ENCODE measurements around the gene MEOX1. TPM values are rescaled to one million over a fixed set of nuclear protein-coding genes. Genes with fewer than 3 reads are reported as not detected.

MEOX1 gene
- total RNA-seq, 1 experiment from 2014 or later: not detected

DNA sequence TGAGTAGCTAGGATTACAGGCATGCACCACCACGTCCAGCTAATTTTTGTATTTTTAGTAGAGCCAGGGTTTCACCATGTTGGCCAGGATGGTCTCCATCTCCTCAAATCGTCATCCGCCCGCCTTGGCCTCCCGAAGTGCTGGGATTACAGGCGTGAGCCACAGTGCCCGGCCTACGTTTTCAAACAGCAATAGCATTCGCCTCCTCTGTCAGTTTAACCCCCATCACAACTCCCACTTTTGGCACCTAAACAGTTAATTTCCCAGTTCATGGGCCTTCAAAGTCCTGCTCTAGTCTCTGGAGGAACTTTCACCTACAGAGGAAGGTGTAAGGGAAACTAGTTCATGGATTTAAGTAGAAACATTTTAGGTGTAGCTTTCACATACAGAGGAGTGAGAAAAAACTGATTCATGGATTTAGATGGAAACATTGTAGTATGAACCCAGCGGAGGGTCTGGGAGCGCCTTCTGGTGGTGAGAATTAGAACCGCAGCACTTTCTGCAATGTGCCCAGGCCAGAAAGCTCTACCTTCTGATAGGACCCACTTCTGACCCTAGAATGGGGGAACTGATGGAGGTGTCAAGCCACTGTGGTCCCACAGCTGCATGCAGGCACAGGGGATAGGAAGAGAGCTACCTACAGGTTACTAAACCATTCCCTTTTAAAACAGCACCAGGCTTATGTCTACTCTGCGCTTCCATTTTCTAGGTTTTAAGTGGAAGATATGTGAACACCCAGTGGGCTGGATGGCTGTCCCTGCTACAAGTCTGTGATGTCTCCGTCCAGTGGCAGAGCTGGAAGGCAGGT lies 12.0 kb upstream of the MEOX1 start:
- H3K27me3 Mint-ChIP-seq (ENCODE audit: unreplicated experiment): peaks cover 20% of the 10 kb centered on the region
- TF ChIP-seq, protein P1, sequence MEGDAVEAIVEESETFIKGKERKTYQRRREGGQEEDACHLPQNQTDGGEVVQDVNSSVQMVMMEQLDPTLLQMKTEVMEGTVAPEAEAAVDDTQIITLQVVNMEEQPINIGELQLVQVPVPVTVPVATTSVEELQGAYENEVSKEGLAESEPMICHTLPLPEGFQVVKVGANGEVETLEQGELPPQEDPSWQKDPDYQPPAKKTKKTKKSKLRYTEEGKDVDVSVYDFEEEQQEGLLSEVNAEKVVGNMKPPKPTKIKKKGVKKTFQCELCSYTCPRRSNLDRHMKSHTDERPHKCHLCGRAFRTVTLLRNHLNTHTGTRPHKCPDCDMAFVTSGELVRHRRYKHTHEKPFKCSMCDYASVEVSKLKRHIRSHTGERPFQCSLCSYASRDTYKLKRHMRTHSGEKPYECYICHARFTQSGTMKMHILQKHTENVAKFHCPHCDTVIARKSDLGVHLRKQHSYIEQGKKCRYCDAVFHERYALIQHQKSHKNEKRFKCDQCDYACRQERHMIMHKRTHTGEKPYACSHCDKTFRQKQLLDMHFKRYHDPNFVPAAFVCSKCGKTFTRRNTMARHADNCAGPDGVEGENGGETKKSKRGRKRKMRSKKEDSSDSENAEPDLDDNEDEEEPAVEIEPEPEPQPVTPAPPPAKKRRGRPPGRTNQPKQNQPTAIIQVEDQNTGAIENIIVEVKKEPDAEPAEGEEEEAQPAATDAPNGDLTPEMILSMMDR (IDR thresholded peaks at IDR 0.05; ENCODE audit: unreplicated experiment): peak; percentile 89
- H3K36me3 Mint-ChIP-seq (ENCODE audit: insufficient read depth, unreplicated experiment): no peaks in the 10 kb centered on the region
- DNase-seq: peak; percentile 85
- CTCF ChIA-PET: interaction anchor here (0.5 to 4.0 kb wide), 20 partner anchors 8 to 548 kb away, joined by 3 to 109 read pairs (median 3); partner anchors contain the start of gene DHX8
- no peaks in the 10 kb centered on the region for H3K9me3 Mint-ChIP-seq (ENCODE audit: low read depth, unreplicated experiment)
- H3K27ac Mint-ChIP-seq (ENCODE audit: unreplicated experiment): no peak overlapping the region
- H3K4me3 Mint-ChIP-seq (ENCODE audit: low read depth, unreplicated experiment): no peak overlapping the region
- BruUV-seq (replicated peaks): no TSS peak
- intact Hi-C loops (cut with micrococcal nuclease; ENCODE audit: unreplicated experiment): loop anchor here (1.0 kb wide), 1 partner anchor 97 kb away; no protein-coding TSS in a partner anchor
- H3K4me1 Mint-ChIP-seq (ENCODE audit: low read depth, unreplicated experiment): peaks cover 19% of the 10 kb centered on the region

DNA sequence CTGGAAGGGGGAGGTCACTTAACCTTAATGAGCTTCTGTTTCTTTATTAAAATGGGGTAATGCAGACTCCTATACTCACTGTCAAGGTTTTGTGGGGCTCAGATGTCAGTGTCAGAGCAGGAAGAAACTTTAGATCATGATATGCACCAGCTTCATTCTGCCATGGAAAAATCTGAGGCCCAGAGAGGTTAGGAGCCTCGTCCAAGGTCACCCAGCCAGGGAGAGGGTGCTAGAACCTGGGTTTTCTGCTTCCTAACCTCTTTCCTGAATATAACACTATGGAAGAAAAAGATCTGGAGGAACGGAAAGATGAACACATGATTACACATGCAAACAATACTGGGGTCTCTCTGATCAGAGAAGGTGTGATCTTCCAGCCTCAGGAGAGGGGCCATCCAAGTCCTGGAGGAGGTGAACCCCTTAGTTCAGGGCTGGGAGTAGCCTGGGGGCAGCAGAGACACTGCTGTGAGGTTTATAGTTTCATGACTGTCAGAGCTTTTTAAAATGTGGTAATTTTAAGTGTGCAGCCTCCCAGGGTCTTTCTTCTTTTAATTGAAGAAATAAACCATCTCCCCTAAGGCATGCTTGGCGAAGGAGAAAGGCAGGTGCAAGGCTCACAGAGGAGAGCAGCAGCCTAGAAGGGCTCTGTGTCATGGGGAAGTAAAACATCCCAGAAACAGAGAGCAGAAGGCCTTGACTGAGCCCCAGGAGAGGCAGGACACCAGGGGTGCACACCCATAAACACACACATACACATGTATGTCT lies 10.2 kb upstream of the MEOX1 start:
- TF ChIP-seq, protein P1 (IDR thresholded peaks at IDR 0.05; ENCODE audit: unreplicated experiment): no peak
- BruUV-seq (replicated peaks): no TSS peak
- CTCF ChIA-PET: interaction anchor here (0.6 to 4.0 kb wide), 3 partner anchors 31 to 100 kb away, joined by 3 to 109 read pairs (median 3); no protein-coding TSS in a partner anchor
- Mint-ChIP-seq H3K4me3 (ENCODE audit: low read depth, unreplicated experiment) (no peak overlapping the region), H3K4me1 (ENCODE audit: low read depth, unreplicated experiment) (peaks cover 26% of the 10 kb centered on the region), H3K9me3 (ENCODE audit: low read depth, unreplicated experiment) (no peaks in the 10 kb centered on the region), H3K27me3 (ENCODE audit: unreplicated experiment) (peaks cover 20% of the 10 kb centered on the region), H3K27ac (ENCODE audit: unreplicated experiment) (no peak overlapping the region), H3K36me3 (ENCODE audit: insufficient read depth, unreplicated experiment) (no peaks in the 10 kb centered on the region)
- intact Hi-C loops (cut with micrococcal nuclease; ENCODE audit: unreplicated experiment): no loop called here
- DNase-seq: no peak

DNA sequence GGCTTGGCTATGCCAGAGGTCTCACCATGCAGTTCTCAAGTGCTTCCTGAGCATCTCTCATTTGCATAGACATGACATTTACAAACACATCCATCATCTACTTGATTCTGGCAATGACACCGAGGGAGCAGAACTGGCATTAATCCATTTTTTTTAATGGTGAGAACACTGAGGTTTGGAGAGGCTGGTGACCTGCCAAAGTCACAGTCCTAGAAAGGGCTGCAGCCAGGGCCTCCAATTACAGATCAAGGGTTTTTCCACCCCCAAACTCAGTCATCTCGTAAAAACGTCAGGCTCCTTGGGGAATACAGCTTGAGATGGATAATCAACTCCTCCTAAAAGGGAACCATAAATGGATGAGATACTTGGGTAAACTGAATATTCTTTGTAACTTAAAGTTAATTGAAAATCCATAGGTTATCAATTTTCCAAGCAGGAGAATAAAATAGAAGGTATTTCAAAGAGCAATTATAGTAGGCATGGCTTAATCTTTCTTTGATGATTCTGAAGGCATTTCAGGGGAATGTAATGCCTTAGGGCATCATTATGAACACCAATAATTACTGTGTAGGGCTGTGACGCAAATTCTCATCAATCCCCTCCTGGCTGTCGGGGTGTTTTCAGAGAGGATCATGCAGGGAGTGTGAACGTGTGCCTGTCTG lies 9.4 kb upstream of the MEOX1 start:
- Mint-ChIP-seq H3K4me3 (ENCODE audit: low read depth, unreplicated experiment) (no peak overlapping the region), H3K36me3 (ENCODE audit: insufficient read depth, unreplicated experiment) (no peaks in the 10 kb centered on the region), H3K9me3 (ENCODE audit: low read depth, unreplicated experiment) (no peaks in the 10 kb centered on the region), H3K27ac (ENCODE audit: unreplicated experiment) (no peak overlapping the region), H3K27me3 (ENCODE audit: unreplicated experiment) (peaks cover 15% of the 10 kb centered on the region), H3K4me1 (ENCODE audit: low read depth, unreplicated experiment) (peaks cover 20% of the 10 kb centered on the region)
- DNase-seq: no peak
- CTCF ChIA-PET: interaction anchor here (1.1 to 4.0 kb wide), 2 partner anchors 30 to 94 kb away, joined by 3 to 109 read pairs; no protein-coding TSS in a partner anchor
- BruUV-seq (replicated peaks): no TSS peak
- TF ChIP-seq, protein P1 (IDR thresholded peaks at IDR 0.05; ENCODE audit: unreplicated experiment): no peak
- intact Hi-C loops (cut with micrococcal nuclease; ENCODE audit: unreplicated experiment): no loop called here

GRCh38 chr17:43670645-43671030 lies 8.9 kb upstream of the MEOX1 start:
- TF ChIP-seq, protein P1 (IDR thresholded peaks at IDR 0.05; ENCODE audit: unreplicated experiment): no peak
- intact Hi-C loops (cut with micrococcal nuclease; ENCODE audit: unreplicated experiment): no loop called here
- no peak overlapping the region for H3K27ac Mint-ChIP-seq (ENCODE audit: unreplicated experiment)
- BruUV-seq (replicated peaks): no TSS peak
- H3K9me3 Mint-ChIP-seq (ENCODE audit: low read depth, unreplicated experiment): no peaks in the 10 kb centered on the region
- H3K4me3 Mint-ChIP-seq (ENCODE audit: low read depth, unreplicated experiment): no peak overlapping the region
- H3K36me3 Mint-ChIP-seq (ENCODE audit: insufficient read depth, unreplicated experiment): no peaks in the 10 kb centered on the region
- no peak for DNase-seq
- H3K27me3 Mint-ChIP-seq (ENCODE audit: unreplicated experiment): peaks cover 15% of the 10 kb centered on the region
- CTCF ChIA-PET: interaction anchor here (0.9 to 4.0 kb wide), 3 partner anchors 74 to 94 kb away, joined by 5 to 109 read pairs (median 6); no protein-coding TSS in a partner anchor
- H3K4me1 Mint-ChIP-seq (ENCODE audit: low read depth, unreplicated experiment): peaks cover 20% of the 10 kb centered on the region

Measured in Calu3 (cell line).